Measurements from ENCODE around the gene PIEZO2.

- TF ChIP-seq TOX (CRISPR knock-in tag; IDR thresholded peaks at IDR 0.05; ENCODE audit: borderline replicate concordance) = no peak
- no peak for TF ChIP-seq GLIS3 (CRISPR knock-in tag; IDR thresholded peaks at IDR 0.05)
- no peak for TF ChIP-seq ZFP30 (CRISPR knock-in tag; IDR thresholded peaks at IDR 0.05)
- no peak for TF ChIP-seq OSR1 (CRISPR knock-in tag; IDR thresholded peaks at IDR 0.05)
- no peak for TF ChIP-seq ISL1 (CRISPR knock-in tag; IDR thresholded peaks at IDR 0.05)
- TF ChIP-seq CREB5 (CRISPR knock-in tag; IDR thresholded peaks at IDR 0.05; ENCODE audit: low read depth) = no peak
- TF ChIP-seq ZNF565 (CRISPR knock-in tag; conservative IDR thresholded peaks at IDR 0.05; ENCODE audit: low read depth) = no peak
- no peak for TF ChIP-seq TCF4 (CRISPR knock-in tag; IDR thresholded peaks at IDR 0.05; ENCODE audit: borderline replicate concordance)
- no peak for TF ChIP-seq ZNF8 (CRISPR knock-in tag; IDR thresholded peaks at IDR 0.05)
- no peak for TF ChIP-seq PATZ1 (CRISPR knock-in tag; IDR thresholded peaks at IDR 0.05; ENCODE audit: borderline replicate concordance)
- no peak for TF ChIP-seq ESRRG (CRISPR knock-in tag; IDR thresholded peaks at IDR 0.05)
- no peak for TF ChIP-seq ZC3H10 (CRISPR knock-in tag; IDR thresholded peaks at IDR 0.05)
Measured at GRCh38 chr18:11002277-11002676, 147.1 kb downstream of the PIEZO2 start.

All from SK-N-SH treated with all-trans-retinoic acid at 6 μM for 48 hours (cell line).